ENCODE data around the gene LAMB2.

DNA sequence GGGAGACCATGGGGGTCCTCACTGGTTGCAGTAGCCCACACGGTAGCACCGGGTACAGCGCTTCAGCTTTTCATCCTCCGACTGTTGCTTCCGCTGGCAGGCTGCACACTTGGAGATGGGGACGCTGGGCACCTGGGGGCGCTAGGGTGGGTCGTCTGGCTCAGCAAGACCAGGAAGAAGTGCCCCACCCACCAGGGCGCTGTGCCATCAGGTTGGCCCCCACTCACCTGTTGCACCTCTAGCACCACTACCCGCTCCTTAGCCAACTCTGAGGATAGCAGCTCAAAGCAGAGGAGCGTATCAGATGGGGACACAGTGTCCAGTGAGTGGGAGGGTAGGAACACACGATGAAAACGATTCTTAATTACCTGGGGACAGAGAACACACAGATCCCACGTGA, 20.6 kb downstream of the LAMB2 start:
- no peak for TF ChIP-seq POLR2AphosphoS5 (IDR thresholded peaks at IDR 0.05; ENCODE audit: low read depth)
- TF ChIP-seq, protein P1, sequence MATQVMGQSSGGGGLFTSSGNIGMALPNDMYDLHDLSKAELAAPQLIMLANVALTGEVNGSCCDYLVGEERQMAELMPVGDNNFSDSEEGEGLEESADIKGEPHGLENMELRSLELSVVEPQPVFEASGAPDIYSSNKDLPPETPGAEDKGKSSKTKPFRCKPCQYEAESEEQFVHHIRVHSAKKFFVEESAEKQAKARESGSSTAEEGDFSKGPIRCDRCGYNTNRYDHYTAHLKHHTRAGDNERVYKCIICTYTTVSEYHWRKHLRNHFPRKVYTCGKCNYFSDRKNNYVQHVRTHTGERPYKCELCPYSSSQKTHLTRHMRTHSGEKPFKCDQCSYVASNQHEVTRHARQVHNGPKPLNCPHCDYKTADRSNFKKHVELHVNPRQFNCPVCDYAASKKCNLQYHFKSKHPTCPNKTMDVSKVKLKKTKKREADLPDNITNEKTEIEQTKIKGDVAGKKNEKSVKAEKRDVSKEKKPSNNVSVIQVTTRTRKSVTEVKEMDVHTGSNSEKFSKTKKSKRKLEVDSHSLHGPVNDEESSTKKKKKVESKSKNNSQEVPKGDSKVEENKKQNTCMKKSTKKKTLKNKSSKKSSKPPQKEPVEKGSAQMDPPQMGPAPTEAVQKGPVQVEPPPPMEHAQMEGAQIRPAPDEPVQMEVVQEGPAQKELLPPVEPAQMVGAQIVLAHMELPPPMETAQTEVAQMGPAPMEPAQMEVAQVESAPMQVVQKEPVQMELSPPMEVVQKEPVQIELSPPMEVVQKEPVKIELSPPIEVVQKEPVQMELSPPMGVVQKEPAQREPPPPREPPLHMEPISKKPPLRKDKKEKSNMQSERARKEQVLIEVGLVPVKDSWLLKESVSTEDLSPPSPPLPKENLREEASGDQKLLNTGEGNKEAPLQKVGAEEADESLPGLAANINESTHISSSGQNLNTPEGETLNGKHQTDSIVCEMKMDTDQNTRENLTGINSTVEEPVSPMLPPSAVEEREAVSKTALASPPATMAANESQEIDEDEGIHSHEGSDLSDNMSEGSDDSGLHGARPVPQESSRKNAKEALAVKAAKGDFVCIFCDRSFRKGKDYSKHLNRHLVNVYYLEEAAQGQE (IDR thresholded peaks at IDR 0.05; ENCODE audit: insufficient replicate concordance, low read depth), result no peak
- TF ChIP-seq, protein P2, sequence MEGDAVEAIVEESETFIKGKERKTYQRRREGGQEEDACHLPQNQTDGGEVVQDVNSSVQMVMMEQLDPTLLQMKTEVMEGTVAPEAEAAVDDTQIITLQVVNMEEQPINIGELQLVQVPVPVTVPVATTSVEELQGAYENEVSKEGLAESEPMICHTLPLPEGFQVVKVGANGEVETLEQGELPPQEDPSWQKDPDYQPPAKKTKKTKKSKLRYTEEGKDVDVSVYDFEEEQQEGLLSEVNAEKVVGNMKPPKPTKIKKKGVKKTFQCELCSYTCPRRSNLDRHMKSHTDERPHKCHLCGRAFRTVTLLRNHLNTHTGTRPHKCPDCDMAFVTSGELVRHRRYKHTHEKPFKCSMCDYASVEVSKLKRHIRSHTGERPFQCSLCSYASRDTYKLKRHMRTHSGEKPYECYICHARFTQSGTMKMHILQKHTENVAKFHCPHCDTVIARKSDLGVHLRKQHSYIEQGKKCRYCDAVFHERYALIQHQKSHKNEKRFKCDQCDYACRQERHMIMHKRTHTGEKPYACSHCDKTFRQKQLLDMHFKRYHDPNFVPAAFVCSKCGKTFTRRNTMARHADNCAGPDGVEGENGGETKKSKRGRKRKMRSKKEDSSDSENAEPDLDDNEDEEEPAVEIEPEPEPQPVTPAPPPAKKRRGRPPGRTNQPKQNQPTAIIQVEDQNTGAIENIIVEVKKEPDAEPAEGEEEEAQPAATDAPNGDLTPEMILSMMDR (IDR thresholded peaks at IDR 0.05; ENCODE audit: insufficient read depth, low read length), result no peak
